DOHH2 (cell line): ENCODE data around the gene KIF2C.

Experiments
- H3F3A ChIP-seq: fragments of 200-600 bp; sonication (generic), shearing (Covaris generic); 2 replicates; pipeline ENCODE4 v1.6.0; 2016; ENCODE audit warnings: antibody characterized with exemption, mild to moderate bottlenecking; ENCODE audit not compliant: control insufficient read depth, insufficient read depth
- H3K27ac ChIP-seq: fragments of 200-600 bp; sonication (generic); 2 replicates; pipeline ENCODE4 v1.5.1; 2014; ENCODE audit warnings: low read depth, mild to moderate bottlenecking, low read length, moderate library complexity
- H3K27me3 ChIP-seq: fragments of 200-600 bp; sonication (generic); 2 replicates; pipeline ENCODE4 v1.6.1; 2014; ENCODE audit warnings: mild to moderate bottlenecking, low read length, mixed read lengths; ENCODE audit not compliant: control insufficient read depth
- H3K36me3 ChIP-seq: fragments of 200-600 bp; sonication (generic); 2 replicates; pipeline ENCODE4 v1.6.1; 2014; ENCODE audit warnings: mild to moderate bottlenecking, low read length, moderate library complexity, mixed read lengths; ENCODE audit not compliant: control insufficient read depth
- H3K4me1 ChIP-seq: fragments of 200-600 bp; sonication (generic); 2 replicates; pipeline ENCODE4 v1.6.1; 2014; ENCODE audit warnings: mild to moderate bottlenecking, low read length, mixed read lengths; ENCODE audit not compliant: control insufficient read depth
- H3K4me2 ChIP-seq: fragments of 200-600 bp; sonication (generic); 2 replicates; pipeline ENCODE4 v1.6.0; 2014; ENCODE audit warnings: mild to moderate bottlenecking, low read length, moderate library complexity
- H3K4me3 ChIP-seq: fragments of 200-600 bp; sonication (generic); 2 replicates; pipeline ENCODE4 v1.5.1; 2014; ENCODE audit warnings: mild to moderate bottlenecking, low read length, mixed read lengths
- H3K79me2 ChIP-seq: fragments of 200-600 bp; sonication (generic); 2 replicates; pipeline ENCODE4 v1.6.1; 2014; ENCODE audit warnings: mild to moderate bottlenecking, low read length, mixed read lengths; ENCODE audit not compliant: control insufficient read depth
- H3K9me2 ChIP-seq: fragments of 200-600 bp; sonication (generic); replicated peaks from 2 replicates; pipeline ENCODE4 v1.6.1; 2014; ENCODE audit warnings: mild to moderate bottlenecking, low read length, mixed read lengths; ENCODE audit not compliant: control insufficient read depth
- H3K9me3 ChIP-seq: fragments of 200-600 bp; sonication (generic); 2 replicates; pipeline ENCODE4 v1.6.1; 2014; ENCODE audit warnings: antibody characterized with exemption, low read length, mixed read lengths; ENCODE audit not compliant: control insufficient read depth, insufficient read depth
- H4K20me1 ChIP-seq: fragments of 200-600 bp; sonication (generic); 2 replicates; pipeline ENCODE4 v1.6.0; 2014; ENCODE audit warnings: low read depth, mild to moderate bottlenecking, antibody characterized with exemption, low read length, moderate library complexity; ENCODE audit not compliant: control insufficient read depth, insufficient read depth
- CTCF ChIP-seq: fragments of 200-600 bp; sonication (generic); IDR thresholded peaks from one replicate; pipeline ENCODE4 v1.5.1; 2014; ENCODE audit warnings: antibody characterized with exemption, mild to moderate bottlenecking, low read depth, low read length; ENCODE audit not compliant: poor library complexity, severe bottlenecking
- EZH2phosphoT487 ChIP-seq: fragments of 200-600 bp; sonication (generic); IDR thresholded peaks from 2 replicates; pipeline ENCODE4 v1.6.1; 2017; ENCODE audit warnings: borderline replicate concordance, mild to moderate bottlenecking, antibody characterized with exemption, low read length, moderate library complexity, mixed read lengths

Gene KIF2C

DNA sequence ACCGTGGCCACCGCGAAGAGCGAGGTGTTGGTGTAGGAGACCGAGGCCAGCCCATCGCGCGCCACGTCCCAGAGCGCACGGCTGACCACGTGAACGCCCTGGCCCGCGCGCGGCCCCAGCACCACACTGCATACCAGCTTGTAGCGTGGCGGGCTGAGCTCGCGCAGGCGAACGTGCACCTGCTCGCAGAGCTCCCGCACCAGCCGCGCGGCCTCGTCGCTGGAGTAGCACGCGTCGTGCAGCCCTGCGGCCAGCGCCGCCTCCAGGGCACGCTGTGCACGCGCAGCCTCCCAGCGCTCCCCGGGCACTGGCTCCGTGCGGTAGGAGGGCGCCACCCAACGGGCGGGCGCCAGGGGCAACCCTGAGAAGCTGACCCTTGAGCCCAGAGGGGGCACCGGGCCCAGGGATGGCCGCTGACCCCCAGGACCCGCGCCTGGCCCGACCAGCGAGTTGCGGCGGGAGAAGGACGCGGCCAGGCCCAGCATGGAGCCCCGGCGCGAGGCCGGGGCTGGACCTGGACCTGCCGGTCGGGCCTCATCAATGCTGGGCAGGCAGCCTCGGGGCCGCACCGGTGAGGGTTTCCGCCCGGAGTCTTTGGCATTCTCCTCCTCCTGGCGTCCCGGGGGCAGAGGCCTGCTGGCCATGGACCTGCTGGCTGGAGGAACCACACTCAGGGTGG lies 66.5 kb downstream of the KIF2C start:
- H3K79me2 ChIP-seq = peaks cover 20% of the 10 kb centered on the region

DNA sequence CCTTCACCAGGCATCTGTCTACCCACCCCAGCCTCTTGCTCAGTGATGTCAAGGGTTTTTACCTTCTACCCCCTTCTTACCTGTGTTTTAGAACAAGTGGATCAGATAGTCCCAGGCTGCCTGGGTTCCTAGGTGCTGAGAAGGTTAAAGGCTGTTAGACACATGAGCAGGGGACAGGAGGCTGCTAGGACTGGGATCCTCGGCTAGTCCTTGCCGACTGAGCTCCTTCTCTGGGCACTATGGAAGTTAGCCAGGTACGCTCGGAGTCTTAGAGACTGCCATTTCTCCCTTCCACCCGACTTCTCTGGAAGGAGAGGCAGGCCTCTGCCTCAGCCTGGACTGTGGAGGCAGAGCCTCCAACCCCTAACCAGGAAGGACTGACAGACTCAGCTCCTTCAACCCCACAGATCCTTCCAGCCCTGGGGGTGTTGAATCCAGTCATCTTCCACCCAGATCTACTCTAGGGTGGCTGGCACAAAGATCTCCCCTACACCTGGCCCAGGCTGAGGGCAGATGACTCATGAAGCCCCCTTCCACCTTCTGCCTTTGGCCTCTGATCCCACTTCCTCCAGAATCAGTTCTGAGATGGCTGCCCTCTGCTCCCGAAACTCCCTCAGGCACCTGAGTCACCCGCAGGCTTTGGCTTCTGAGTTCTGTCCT lies 67.2 kb downstream of the KIF2C start, which contains the start of gene DYNLT4:
Gene DYNLT4, minus strand, starts transcription at position 648 of the 660 bp plus-strand sequence. CDS start 683 bp downstream, outside the sequence.
- H3K4me3 ChIP-seq = peak within 1 kb of the TSS; percentile 64
- H3K36me3 ChIP-seq = peaks cover 62% of the 10 kb centered on the region
- peak within 1 kb of the TSS; percentile 91 for H3K4me2 ChIP-seq
- peaks cover 16% of the 10 kb centered on the region; the same call in 1 of the 2 replicates for H3F3A ChIP-seq
- no peaks in the 10 kb centered on the region for H3K27me3 ChIP-seq
- peaks cover 56% of the 10 kb centered on the region for H3K4me1 ChIP-seq
- TF ChIP-seq CTCF (no peak), EZH2phosphoT487 (no peak)
- H3K79me2 ChIP-seq = peaks cover 14% of the 10 kb centered on the region
- H4K20me1 ChIP-seq = no peaks in the 10 kb centered on the region
- peak within 1 kb of the TSS; percentile 93 for H3K27ac ChIP-seq
- no peaks in the 10 kb centered on the region for H3K9me3 ChIP-seq
- no peaks in the 10 kb centered on the region for H3K9me2 ChIP-seq

More for the DNA sequence above, 66.5 kb downstream of the KIF2C start:
- H3K9me3 ChIP-seq = no peaks in the 10 kb centered on the region
- H3K4me1 ChIP-seq = peaks cover 62% of the 10 kb centered on the region
- no peaks in the 10 kb centered on the region for H3K27me3 ChIP-seq
- peak overlapping the region; percentile 91; the same call in 1 of the 2 replicates for H3K4me2 ChIP-seq
- no peak overlapping the region for H3K4me3 ChIP-seq
- H4K20me1 ChIP-seq = no peaks in the 10 kb centered on the region
- TF ChIP-seq CTCF = peak; percentile 5
- no peak for TF ChIP-seq EZH2phosphoT487
- H3K9me2 ChIP-seq = no peaks in the 10 kb centered on the region
- H3K27ac ChIP-seq = peak overlapping the region; percentile 93; the same call in 1 of the 2 replicates
- peaks cover 64% of the 10 kb centered on the region for H3K36me3 ChIP-seq
- H3F3A ChIP-seq = peaks cover 11% of the 10 kb centered on the region; the same call in 1 of the 2 replicates

- peaks cover 49% of the 10 kb centered on the region for H3K4me1 ChIP-seq
- H3K4me3 ChIP-seq = peak overlapping the region; percentile 64
- H3K36me3 ChIP-seq = peaks cover 55% of the 10 kb centered on the region
- H4K20me1 ChIP-seq = no peaks in the 10 kb centered on the region
- H3K27ac ChIP-seq = peak overlapping the region; percentile 93
- H3K4me2 ChIP-seq = peak overlapping the region; percentile 91
- H3F3A ChIP-seq = peaks cover 16% of the 10 kb centered on the region; the same call in 1 of the 2 replicates
- no peaks in the 10 kb centered on the region for H3K9me2 ChIP-seq
- peaks cover 9% of the 10 kb centered on the region; the same call in 1 of the 2 replicates for H3K79me2 ChIP-seq
- no peaks in the 10 kb centered on the region for H3K9me3 ChIP-seq
- TF ChIP-seq CTCF (no peak), EZH2phosphoT487 (no peak)
- no peaks in the 10 kb centered on the region for H3K27me3 ChIP-seq
Observed at GRCh38 chr1:44807364-44808062, 67.9 kb downstream of the KIF2C start.
